Measurements from ENCODE around the gene C1orf115.
"Not testable (repeated sequence)": the region's sequence is repeated elsewhere in the genome, so short reads cannot be mapped to it uniquely, and the experiment has no call there.

Gene C1orf115

DNA sequence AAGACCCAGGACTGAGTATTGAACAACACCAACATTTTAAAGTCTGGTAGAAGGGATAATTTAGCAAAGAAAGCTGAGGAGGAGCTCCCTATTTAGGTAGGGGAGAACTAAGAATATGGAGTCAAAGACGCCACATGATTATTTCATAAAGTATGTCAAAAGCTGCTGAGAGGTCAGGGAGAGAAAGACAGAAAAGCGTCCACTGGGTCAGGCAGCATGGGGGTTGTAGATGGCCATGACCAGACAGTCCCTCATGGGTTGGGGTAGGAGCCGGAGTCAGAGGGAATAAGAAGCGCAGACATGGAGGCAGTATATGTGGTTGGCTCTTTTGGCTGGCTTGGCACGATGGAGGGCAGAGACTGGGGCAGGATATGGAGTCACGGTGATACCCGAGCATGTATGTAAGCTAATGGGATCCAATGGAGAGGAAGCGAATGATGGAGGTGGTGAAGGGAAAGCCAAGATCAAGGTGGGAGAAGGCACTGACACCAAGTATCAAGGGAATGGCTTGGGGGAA lies 4.8 kb downstream of the C1orf115 start:
- no peak for DNase-seq (ENCODE audit: low spot score)

GRCh38 chr1:220695426-220695825 lies 5.3 kb downstream of the C1orf115 start:
- no peak for DNase-seq (ENCODE audit: low spot score)

GRCh38 chr1:220696226-220696862 lies 6.2 kb downstream of the C1orf115 start:
- DNase-seq (ENCODE audit: low spot score): no peak

DNA sequence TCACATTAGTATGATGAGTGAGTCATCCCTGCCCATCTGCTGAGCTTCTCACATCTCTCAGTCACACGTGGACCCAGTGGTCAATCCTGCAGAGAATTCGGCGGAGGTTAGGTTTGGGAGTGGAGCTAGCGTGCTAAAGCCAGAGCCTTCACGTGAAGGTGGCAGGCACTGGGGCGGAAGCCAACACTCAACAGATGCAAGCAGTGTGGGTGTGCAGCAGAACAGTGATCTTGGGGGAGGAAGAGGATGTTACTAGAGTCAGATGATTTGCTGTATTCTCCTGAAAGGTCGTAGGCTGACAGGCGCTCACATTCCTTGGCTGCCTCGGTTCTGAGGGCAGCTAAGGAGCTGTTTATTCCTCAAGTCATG lies 6.7 kb downstream of the C1orf115 start:
- DNase-seq (ENCODE audit: low spot score): peak; percentile 93

DNA sequence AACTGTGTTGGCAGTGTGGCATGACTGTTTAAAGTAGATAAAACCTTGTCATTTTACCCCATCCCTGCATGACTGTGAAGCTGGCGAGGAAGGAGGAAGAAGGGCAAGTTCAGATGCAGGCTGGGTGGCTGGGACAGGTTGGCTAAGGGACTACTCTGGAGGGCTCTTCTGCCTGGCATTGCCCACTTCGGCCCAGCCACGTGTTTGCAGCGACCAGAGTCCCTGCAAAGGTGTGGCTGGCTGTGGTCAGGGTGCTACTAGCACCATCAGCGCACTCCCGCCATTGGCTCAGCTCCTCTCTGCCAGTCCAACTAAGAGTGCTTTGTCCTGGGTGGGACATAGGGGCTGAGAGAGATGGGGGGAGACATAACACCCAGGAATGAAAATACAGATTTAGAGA lies 7.2 kb downstream of the C1orf115 start:
- DNase-seq (ENCODE audit: low spot score): no peak

- DNase-seq (ENCODE audit: low spot score): no peak
Measured at GRCh38 chr1:220698607-220699016, 8.4 kb downstream of the C1orf115 start.

- DNase-seq (ENCODE audit: low spot score): no peak
Measured at GRCh38 chr1:220699044-220699443, 8.9 kb downstream of the C1orf115 start.

- peak; percentile 91 for DNase-seq (ENCODE audit: low spot score)
Measured at GRCh38 chr1:220700556-220701179, 10.5 kb downstream of the C1orf115 start.

DNA sequence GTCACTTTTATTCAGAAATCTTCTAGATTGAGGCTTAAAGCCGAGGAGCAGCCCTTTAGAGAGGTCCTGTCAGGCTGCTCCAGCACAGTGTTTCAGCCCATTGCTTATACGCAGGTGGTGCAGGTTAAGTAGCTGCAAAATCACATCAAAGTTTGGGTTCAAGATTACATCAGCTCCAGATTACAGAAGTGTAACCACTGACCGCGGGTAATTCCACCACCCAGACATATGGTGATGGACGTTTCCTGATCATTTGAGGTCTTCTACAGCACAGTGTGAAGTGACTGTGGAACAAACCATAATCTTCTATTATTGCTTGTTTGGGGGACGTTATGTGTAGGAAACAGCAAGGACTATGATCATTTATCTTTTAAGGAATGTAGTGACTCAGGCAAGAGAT lies 11.8 kb downstream of the C1orf115 start:
- DNase-seq (ENCODE audit: low spot score): no peak

GRCh38 chr1:220702733-220703270 lies 12.6 kb downstream of the C1orf115 start:
- no peak for DNase-seq (ENCODE audit: low spot score)

- DNase-seq (ENCODE audit: low spot score): no peak
Measured at GRCh38 chr1:220703305-220703704, 13.1 kb downstream of the C1orf115 start.

DNA sequence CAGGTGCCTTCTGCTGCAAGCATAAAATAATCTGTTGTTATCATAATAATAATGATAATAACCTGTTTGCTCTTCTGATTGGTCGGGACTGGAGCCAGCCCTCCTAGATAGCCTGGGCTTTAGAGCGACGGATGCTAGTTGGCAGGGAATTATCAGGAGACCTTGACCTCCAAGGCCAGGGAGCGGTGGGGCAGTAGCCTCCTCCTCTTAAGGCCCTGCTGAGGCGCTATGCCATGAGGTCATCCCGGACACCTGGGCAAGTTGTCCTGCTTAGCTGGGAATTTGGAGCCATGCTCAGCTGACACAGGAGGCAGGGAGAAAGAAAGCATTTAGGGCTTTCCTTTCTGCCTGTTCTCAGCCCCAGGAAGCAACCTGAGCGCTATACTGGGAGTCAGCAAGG lies 15.6 kb downstream of the C1orf115 start:
- no peak for DNase-seq (ENCODE audit: low spot score)

DNA sequence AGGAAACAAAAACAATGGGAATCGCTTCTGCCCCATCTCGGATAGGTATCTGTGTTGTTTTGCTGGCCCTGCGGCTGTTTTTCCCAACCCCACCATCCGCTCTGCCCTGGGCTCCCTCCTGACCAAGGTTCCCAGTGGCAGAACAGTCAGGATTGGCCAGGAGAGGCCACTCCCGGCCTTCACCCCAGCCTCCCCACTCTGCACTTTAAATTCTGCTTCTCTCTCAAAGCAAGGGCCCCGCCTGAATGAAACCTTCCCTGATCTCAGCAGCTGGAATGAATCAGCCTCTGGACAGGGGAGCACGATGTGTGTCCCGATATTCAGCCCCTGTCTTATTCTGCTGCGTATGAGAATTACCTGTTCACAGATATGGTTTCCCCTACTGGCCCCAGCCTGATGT lies 16.3 kb downstream of the C1orf115 start:
- no peak for DNase-seq (ENCODE audit: low spot score)

- DNase-seq (ENCODE audit: low spot score): no peak
Measured at GRCh38 chr1:220707160-220707559, 17.0 kb downstream of the C1orf115 start.

- no peak for DNase-seq (ENCODE audit: low spot score)
Measured at GRCh38 chr1:220708244-220708643, 18.1 kb downstream of the C1orf115 start.

- no peak for DNase-seq (ENCODE audit: low spot score)
Measured at GRCh38 chr1:220708936-220709801, 19.0 kb downstream of the C1orf115 start.

DNA sequence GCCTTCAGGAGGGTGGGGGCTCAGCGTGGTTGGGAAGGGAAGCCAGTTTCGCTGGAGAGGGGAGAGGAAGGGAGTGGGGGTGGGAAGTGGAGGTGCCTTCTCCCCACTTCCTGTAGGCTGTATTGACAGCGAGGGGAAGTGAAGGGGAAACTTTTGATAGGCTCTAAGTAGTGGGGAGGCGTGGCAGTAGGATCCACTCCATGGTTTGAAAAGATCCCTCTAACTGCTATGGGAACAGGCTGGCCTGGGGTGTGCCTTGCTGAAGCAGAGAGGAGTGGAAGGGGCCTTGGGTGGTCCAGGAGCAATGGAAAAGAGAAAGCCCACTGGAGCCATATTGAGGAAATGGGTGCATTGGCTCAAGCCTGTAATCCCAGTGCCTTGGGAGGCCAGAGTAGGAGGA lies 20.2 kb downstream of the C1orf115 start:
- DNase-seq (ENCODE audit: low spot score): no peak

GRCh38 chr1:220711056-220711809 lies 21.1 kb downstream of the C1orf115 start:
- no peak for DNase-seq (ENCODE audit: low spot score)

DNA sequence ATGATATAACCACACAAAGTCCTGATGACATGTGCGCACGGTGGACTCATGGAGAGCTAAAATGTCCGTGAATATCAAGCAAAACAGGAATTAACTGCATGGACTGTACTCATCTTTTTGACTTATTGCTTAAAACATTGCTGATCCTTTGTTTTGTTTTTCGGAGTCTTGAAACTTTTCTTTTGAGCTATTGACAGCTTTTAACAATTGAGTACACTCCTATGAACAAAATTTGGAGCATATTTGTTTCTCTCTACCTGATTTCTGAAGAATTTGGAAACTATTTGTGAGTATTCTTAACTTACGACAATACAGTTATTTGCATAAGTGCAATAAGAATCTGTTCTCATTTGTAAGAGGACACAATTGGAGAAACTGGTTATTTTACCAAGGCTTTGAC lies 25.8 kb downstream of the C1orf115 start:
- DNase-seq (ENCODE audit: low spot score): not testable (repeated sequence)

DNA sequence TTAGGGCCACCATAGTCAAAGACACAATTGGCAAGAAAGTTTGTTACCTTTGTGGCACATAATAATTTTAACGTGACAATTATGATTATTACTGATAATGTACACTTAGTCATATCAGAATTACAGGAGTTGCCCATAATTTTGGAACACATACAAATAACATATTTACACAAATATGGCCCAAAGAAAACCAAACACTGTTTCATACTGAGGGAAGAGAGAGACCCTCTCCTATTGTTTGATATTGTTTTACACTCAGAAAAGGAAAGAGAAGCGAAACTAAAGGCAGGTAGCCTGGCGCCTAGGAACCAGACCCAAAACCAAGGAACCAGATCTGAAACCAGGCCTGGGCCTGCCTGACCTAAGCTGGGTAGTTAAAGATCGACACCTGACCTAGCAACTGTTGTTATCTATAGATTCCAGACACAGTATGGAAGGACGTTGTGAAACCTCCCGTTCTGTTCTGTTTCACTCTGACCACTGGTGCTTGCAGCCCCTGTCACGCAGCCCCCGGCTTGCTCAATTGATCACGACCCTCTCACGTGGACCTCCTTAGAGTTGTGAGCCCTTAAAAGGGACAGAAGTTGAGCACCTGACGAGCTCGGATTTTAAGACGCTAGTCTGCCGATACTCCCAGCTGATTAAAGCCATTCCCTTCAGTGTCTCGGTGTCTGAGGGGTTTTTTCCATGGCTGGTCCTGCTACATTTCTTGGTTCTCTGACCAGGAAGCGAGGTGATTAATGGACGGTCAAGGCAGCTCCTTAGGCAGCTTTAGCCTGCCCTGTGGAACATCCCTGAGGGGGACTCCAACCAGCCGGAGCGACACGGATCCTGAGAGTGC lies 27.9 kb downstream of the C1orf115 start:
- DNase-seq (ENCODE audit: low spot score): no peak

GRCh38 chr1:220721266-220721665 lies 31.1 kb downstream of the C1orf115 start:
- not testable (repeated sequence) for DNase-seq (ENCODE audit: low spot score)

Data from COLO829 (cell line).